HEK293T (cell line): ENCODE measurements around the gene ELL2.

ENCODE experiments used
- CTCF ChIA-PET: fragments of 350-600 bp; formaldehyde crosslinking; extraction: SDS; loops from one replicate; lab custom pipeline; 2021; ENCODE audit warnings: antibody characterized with exemption, inconsistent platforms; lab: Yijun Ruan, JAX
- POLR2A ChIA-PET: fragments of 350-600 bp; formaldehyde crosslinking; extraction: SDS; loops from one replicate; lab custom pipeline; 2020; ENCODE audit warnings: antibody characterized with exemption, inconsistent platforms; lab: Yijun Ruan, JAX
- DNase-seq: peaks from one replicate; pipeline ENCODE4 v3.0.0; 2012; ENCODE audit warnings: mixed read lengths; ENCODE audit errors: extremely low spot score
- ARNT ChIP-seq: fragments of 450-650 bp; IDR thresholded peaks from 2 replicates; pipeline ENCODE4 v1.6.1; 2017; ENCODE audit warnings: mild to moderate bottlenecking
- BHLHE40 ChIP-seq: fragments of 450-650 bp; IDR thresholded peaks from 2 replicates; pipeline ENCODE4 v1.6.1; 2016; ENCODE audit warnings: mild to moderate bottlenecking, moderate library complexity, borderline replicate concordance
- CTBP1 ChIP-seq: fragments of 450-650 bp; IDR thresholded peaks from 2 replicates; pipeline ENCODE4 v1.6.1; 2016; ENCODE audit warnings: borderline replicate concordance
- ELF4 ChIP-seq: fragments of 450-650 bp; IDR thresholded peaks from 2 replicates; pipeline ENCODE4 v1.6.1; 2017; ENCODE audit warnings: antibody characterized with exemption
- FOXA1 ChIP-seq: fragments of 450-650 bp; IDR thresholded peaks from 2 replicates; pipeline ENCODE4 v1.6.1; 2016; ENCODE audit warnings: mild to moderate bottlenecking
- FOXK2 ChIP-seq: fragments of 450-650 bp; IDR thresholded peaks from 2 replicates; pipeline ENCODE4 v1.6.1; 2016; ENCODE audit warnings: mild to moderate bottlenecking
- FOXM1 ChIP-seq: fragments of 450-650 bp; IDR thresholded peaks from 2 replicates; pipeline ENCODE4 v1.6.1; 2017; ENCODE audit warnings: mild to moderate bottlenecking, borderline replicate concordance
- HDGF ChIP-seq: fragments of 450-650 bp; IDR thresholded peaks from 2 replicates; pipeline ENCODE4 v1.6.1; 2017; ENCODE audit warnings: antibody characterized with exemption, borderline replicate concordance
- L3MBTL2 ChIP-seq: fragments of 450-650 bp; conservative IDR thresholded peaks from 2 replicates; pipeline ENCODE4 v1.6.1; 2016; ENCODE audit warnings: mild to moderate bottlenecking
- LEF1 ChIP-seq: fragments of 450-650 bp; IDR thresholded peaks from 2 replicates; pipeline ENCODE4 v1.6.1; 2017; ENCODE audit warnings: mild to moderate bottlenecking, borderline replicate concordance
- NFRKB ChIP-seq: fragments of 450-650 bp; IDR thresholded peaks from 2 replicates; pipeline ENCODE4 v1.6.1; 2016; ENCODE audit warnings: mild to moderate bottlenecking, moderate library complexity
- SP1 ChIP-seq: fragments of 450-650 bp; IDR thresholded peaks from 2 replicates; pipeline ENCODE4 v1.6.1; 2017
- SUZ12 ChIP-seq: fragments of 450-650 bp; IDR thresholded peaks from 2 replicates; pipeline ENCODE4 v1.6.1; 2016; ENCODE audit warnings: mild to moderate bottlenecking
- TARDBP ChIP-seq: fragments of 450-650 bp; IDR thresholded peaks from 2 replicates; pipeline ENCODE4 v1.6.1; 2016
- ZNF384 ChIP-seq: fragments of 450-650 bp; IDR thresholded peaks from 2 replicates; pipeline ENCODE4 v1.6.1; 2016
- TF ChIP-seq, protein P1 (sequence below): fragments of 450-650 bp; IDR thresholded peaks from 2 replicates; pipeline ENCODE4 v1.6.1; 2016

ELL2 gene

GRCh38 chr5:95940758-95941682, 20.6 kb downstream of the ELL2 start:
- no peak for DNase-seq
- TF ChIP-seq SP1: no peak
- TF ChIP-seq SUZ12: no peak
- no peak for TF ChIP-seq FOXK2
- TF ChIP-seq CTBP1: no peak
- TF ChIP-seq NFRKB: no peak
- no peak for TF ChIP-seq ZNF384
- TF ChIP-seq HDGF: no peak
- no peak for TF ChIP-seq FOXM1
- TF ChIP-seq ELF4: no peak
- ChIA-PET CTCF (interaction anchor here (0.8 kb wide), 1 partner anchor 19 kb away, joined by 3 read pairs; no protein-coding TSS in a partner anchor), POLR2A (interaction anchor here (0.9 kb wide), 1 partner anchor 10 kb away, joined by 3 read pairs; no protein-coding TSS in a partner anchor)

GRCh38 chr5:95939465-95939864, 22.2 kb downstream of the ELL2 start:
- POLR2A ChIA-PET: no interaction called here
- TF ChIP-seq ARNT: no peak
- no peak for TF ChIP-seq FOXM1
- TF ChIP-seq TARDBP: no peak
- TF ChIP-seq HDGF: no peak
- TF ChIP-seq FOXK2: no peak
- TF ChIP-seq SUZ12: no peak
- no peak for TF ChIP-seq SP1
- no peak for TF ChIP-seq ELF4
- no peak for TF ChIP-seq ZNF384
- TF ChIP-seq, protein P1, sequence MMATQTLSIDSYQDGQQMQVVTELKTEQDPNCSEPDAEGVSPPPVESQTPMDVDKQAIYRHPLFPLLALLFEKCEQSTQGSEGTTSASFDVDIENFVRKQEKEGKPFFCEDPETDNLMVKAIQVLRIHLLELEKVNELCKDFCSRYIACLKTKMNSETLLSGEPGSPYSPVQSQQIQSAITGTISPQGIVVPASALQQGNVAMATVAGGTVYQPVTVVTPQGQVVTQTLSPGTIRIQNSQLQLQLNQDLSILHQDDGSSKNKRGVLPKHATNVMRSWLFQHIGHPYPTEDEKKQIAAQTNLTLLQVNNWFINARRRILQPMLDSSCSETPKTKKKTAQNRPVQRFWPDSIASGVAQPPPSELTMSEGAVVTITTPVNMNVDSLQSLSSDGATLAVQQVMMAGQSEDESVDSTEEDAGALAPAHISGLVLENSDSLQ: no peak
- no peak for TF ChIP-seq NFRKB
- TF ChIP-seq BHLHE40: no peak
- no peak for TF ChIP-seq L3MBTL2
- no peak for TF ChIP-seq FOXA1
- TF ChIP-seq LEF1: no peak
- no peak for TF ChIP-seq CTBP1
- no peak for DNase-seq
- CTCF ChIA-PET: no interaction called here

DNA sequence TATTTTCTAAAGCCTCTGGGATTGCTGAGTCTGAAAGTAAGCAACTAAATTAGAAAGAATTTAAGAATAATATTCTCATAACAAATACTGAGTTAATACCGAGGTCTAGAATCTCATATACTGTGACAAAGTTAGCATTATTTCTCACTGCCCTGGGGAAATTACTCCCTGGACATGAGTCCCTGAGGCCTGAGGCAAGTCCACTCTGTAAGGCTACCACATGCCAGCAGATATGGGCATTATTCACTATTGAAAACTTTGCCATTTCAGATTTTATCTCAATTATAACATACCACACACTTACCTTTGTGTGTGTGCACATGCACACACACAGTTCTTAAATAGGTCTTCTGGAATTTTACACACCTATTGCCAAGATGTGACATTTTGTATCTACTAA, 22.9 kb downstream of the ELL2 start:
- no peak for DNase-seq
- POLR2A ChIA-PET: no interaction called here
- CTCF ChIA-PET: no interaction called here
- no peak for TF ChIP-seq BHLHE40
- no peak for TF ChIP-seq TARDBP
- no peak for TF ChIP-seq HDGF
- no peak for TF ChIP-seq ARNT
- no peak for TF ChIP-seq ELF4
- TF ChIP-seq SP1: no peak
- TF ChIP-seq NFRKB: no peak
- TF ChIP-seq CTBP1: no peak
- TF ChIP-seq, protein P1: no peak
- no peak for TF ChIP-seq FOXA1
- TF ChIP-seq FOXM1: no peak
- TF ChIP-seq LEF1: no peak

GRCh38 chr5:95938347-95938746, 23.3 kb downstream of the ELL2 start:
- ChIA-PET POLR2A (no interaction called here), CTCF (no interaction called here)
- no peak for DNase-seq
- TF ChIP-seq FOXA1 (no peak), FOXK2 (no peak), TARDBP (no peak), ELF4 (no peak), FOXM1 (no peak), SP1 (no peak), HDGF (no peak), CTBP1 (no peak), ARNT (no peak), SUZ12 (no peak), LEF1 (no peak), NFRKB (no peak), BHLHE40 (no peak)

GRCh38 chr5:95937607-95938152, 24.0 kb downstream of the ELL2 start:
- POLR2A ChIA-PET: no interaction called here
- DNase-seq: no peak
- CTCF ChIA-PET: interaction anchor here (0.6 kb wide), 1 partner anchor 37 kb away, joined by 3 read pairs; no protein-coding TSS in a partner anchor
- TF ChIP-seq L3MBTL2 (no peak), HDGF (no peak), ZNF384 (no peak), ARNT (no peak), TARDBP (no peak), CTBP1 (no peak), SUZ12 (no peak), BHLHE40 (no peak)

GRCh38 chr5:95936812-95937397, 24.7 kb downstream of the ELL2 start:
- ChIA-PET POLR2A (no interaction called here), CTCF (interaction anchor here (0.6 to 0.7 kb wide), 2 partner anchors 36 to 1696 kb away, joined by 3 to 4 read pairs; no protein-coding TSS in a partner anchor)
- no peak for DNase-seq
- TF ChIP-seq ZNF384 (no peak), L3MBTL2 (no peak), NFRKB (no peak), HDGF (no peak), ELF4 (no peak), BHLHE40 (no peak), FOXK2 (no peak), ARNT (no peak), TARDBP (no peak), FOXM1 (no peak), SUZ12 (no peak), FOXA1 (no peak), LEF1 (no peak), CTBP1 (no peak), SP1 (no peak)
- TF ChIP-seq, protein P1: no peak
